HUES48 (cell line): ENCODE results near the gene MAP6.
A peak's percentile ranks its signal among the peaks of the same experiment; 100 is the strongest.

Experiments used
- H3K27ac ChIP-seq: one replicate; pipeline ENCODE4 v1.7.0; 2013; ENCODE audit warnings: low read depth, low read length, inconsistent platforms
- H3K27me3 ChIP-seq: 2 replicates; pipeline ENCODE4 v1.6.1; 2013; ENCODE audit warnings: mild to moderate bottlenecking, low read length; ENCODE audit not compliant: control insufficient read depth, insufficient read depth
- H3K36me3 ChIP-seq: 2 replicates; pipeline ENCODE4 v1.6.1; 2013; ENCODE audit warnings: low read length; ENCODE audit not compliant: control insufficient read depth, insufficient read depth
- H3K4me1 ChIP-seq: 2 replicates; pipeline ENCODE4 v1.6.1; 2013; ENCODE audit warnings: mild to moderate bottlenecking, low read length; ENCODE audit not compliant: control insufficient read depth, insufficient read depth
- H3K4me3 ChIP-seq: 2 replicates; pipeline ENCODE4 v1.5.1; 2013; ENCODE audit warnings: mild to moderate bottlenecking, low read depth, low read length
- H3K9ac ChIP-seq: 2 replicates; pipeline ENCODE4 v1.6.1; 2013; ENCODE audit warnings: mild to moderate bottlenecking, low read depth, low read length, moderate library complexity
- H3K9me3 ChIP-seq: 2 replicates; pipeline ENCODE4 v1.6.1; 2013; ENCODE audit warnings: low read length; ENCODE audit not compliant: control insufficient read depth, insufficient read depth

The MAP6 gene

GRCh38 chr11:75665990-75666389 is 2.8 kb downstream of the MAP6 start:
- peaks cover 69% of the 10 kb centered on the region for H3K27me3 ChIP-seq
- no peaks in the 10 kb centered on the region for H3K36me3 ChIP-seq
- H3K9me3 ChIP-seq = no peaks in the 10 kb centered on the region
- no peak overlapping the region for H3K9ac ChIP-seq
- no peak overlapping the region for H3K27ac ChIP-seq
- H3K4me1 ChIP-seq = peaks cover 42% of the 10 kb centered on the region
- no peak overlapping the region for H3K4me3 ChIP-seq

- Histone ChIP-seq H3K27ac (no peak overlapping the region), H3K4me1 (peaks cover 46% of the 10 kb centered on the region), H3K4me3 (no peak overlapping the region), H3K9ac (no peak overlapping the region), H3K36me3 (no peaks in the 10 kb centered on the region), H3K27me3 (peaks cover 60% of the 10 kb centered on the region), H3K9me3 (no peaks in the 10 kb centered on the region)
These were observed 3.7 kb downstream of the MAP6 start for GRCh38 chr11:75665126-75665525.

DNA sequence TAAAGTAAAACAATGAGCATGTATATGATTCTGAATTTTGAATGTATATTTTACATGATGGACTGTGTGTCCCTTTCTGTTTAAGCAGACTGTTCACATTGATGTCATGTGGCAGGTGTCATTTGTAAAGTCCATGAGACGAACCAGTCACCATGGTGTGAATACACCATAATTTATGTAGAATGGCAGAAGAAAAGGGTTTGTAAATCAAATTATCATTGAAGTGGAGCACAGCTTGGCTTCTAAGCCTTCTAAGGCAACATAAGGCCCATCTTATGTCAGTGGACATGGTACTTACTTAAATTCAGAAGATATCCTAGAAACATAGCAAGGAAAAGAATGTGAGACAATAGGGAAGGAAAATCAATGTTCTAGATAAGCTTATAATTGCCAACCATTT is 4.4 kb downstream of the MAP6 start:
- Histone ChIP-seq H3K27me3 (peaks cover 53% of the 10 kb centered on the region), H3K36me3 (no peaks in the 10 kb centered on the region), H3K4me3 (0 out of 2 replicates have a peak overlapping the region, but pooled peaks have one; percentile 9), H3K9me3 (no peaks in the 10 kb centered on the region), H3K4me1 (peaks cover 46% of the 10 kb centered on the region), H3K27ac (peak overlapping the region; percentile 73), H3K9ac (no peak overlapping the region)

- Histone ChIP-seq H3K36me3 (no peaks in the 10 kb centered on the region), H3K9ac (no peak overlapping the region), H3K27me3 (peaks cover 47% of the 10 kb centered on the region), H3K27ac (peak overlapping the region; percentile 73), H3K9me3 (no peaks in the 10 kb centered on the region), H3K4me3 (peak overlapping the region; percentile 24; the same call in 1 of the 2 replicates), H3K4me1 (peaks cover 43% of the 10 kb centered on the region)
These were observed 5.0 kb downstream of the MAP6 start for GRCh38 chr11:75663808-75664207.

GRCh38 chr11:75659836-75660235 is 9.0 kb downstream of the MAP6 start:
- Histone ChIP-seq H3K9me3 (no peaks in the 10 kb centered on the region), H3K9ac (no peak overlapping the region)

DNA sequence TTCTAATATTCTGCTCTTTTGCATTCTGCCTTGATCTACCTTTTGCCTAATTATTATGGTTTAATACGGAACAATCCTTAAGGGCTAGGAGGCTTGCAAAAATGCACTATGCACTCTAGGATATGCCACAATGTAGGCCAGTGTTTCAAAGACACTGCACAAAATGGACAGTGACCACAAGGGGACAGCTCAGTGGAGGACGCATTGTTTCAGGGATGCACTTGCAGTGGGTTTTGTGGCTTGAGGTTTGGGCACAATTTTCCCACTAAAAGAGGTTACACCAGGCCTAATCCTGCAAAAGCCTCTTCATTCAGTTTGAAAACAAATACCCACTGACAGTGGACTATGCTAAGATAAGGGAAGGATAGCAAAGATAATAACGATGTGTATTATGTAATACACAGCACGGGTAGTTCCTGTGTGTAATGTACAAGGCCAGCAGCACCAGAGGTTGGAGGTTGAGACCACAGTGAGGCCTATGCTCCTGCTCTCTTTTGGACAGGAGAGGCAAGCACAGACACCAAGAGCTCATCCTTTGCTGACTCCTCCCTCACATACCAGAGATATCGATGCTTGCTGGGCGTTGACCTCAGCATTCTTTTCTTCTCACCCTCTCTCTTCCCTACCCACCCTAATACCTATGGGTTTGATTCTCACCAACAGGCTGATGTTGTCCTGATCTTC is 12.7 kb downstream of the MAP6 start:
- Histone ChIP-seq H3K27ac (no peak overlapping the region), H3K9ac (no peak overlapping the region), H3K4me1 (0 out of 2 replicates have a peak, but pooled peaks cover 11% of the 10 kb centered on the region), H3K9me3 (no peaks in the 10 kb centered on the region), H3K4me3 (no peak overlapping the region), H3K27me3 (no peaks in the 10 kb centered on the region), H3K36me3 (no peaks in the 10 kb centered on the region)

More at GRCh38 chr11:75659836-75660235, 9.0 kb downstream of the MAP6 start:
- Histone ChIP-seq H3K4me3 (no peak overlapping the region), H3K27me3 (peaks cover 8% of the 10 kb centered on the region), H3K36me3 (no peaks in the 10 kb centered on the region), H3K4me1 (peaks cover 37% of the 10 kb centered on the region), H3K27ac (no peak overlapping the region)

DNA sequence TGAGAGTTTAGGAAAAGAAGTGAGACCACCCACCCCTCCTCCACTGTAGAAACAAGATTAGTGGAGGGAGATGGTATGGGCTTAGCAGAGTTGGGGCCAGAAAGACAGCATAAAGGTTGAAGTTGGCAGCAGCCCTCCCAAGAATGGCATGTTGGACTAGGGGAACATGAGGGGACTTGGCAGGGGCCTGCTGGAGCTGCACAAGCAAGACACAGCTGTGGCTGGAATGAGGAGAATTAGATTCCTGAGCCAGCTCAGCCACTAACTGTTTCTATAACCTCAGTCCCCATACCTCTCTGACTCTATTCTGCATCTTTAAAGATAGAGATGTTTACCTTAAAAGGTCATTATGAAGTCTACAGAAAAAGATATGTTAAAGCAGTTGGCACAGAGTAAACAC is 13.2 kb downstream of the MAP6 start:
- no peaks in the 10 kb centered on the region for H3K27me3 ChIP-seq
- no peak overlapping the region for H3K27ac ChIP-seq
- H3K9ac ChIP-seq = no peak overlapping the region
- no peak overlapping the region for H3K4me3 ChIP-seq
- no peaks in the 10 kb centered on the region for H3K9me3 ChIP-seq
- H3K36me3 ChIP-seq = no peaks in the 10 kb centered on the region
- 0 out of 2 replicates have a peak, but pooled peaks cover 11% of the 10 kb centered on the region for H3K4me1 ChIP-seq

DNA sequence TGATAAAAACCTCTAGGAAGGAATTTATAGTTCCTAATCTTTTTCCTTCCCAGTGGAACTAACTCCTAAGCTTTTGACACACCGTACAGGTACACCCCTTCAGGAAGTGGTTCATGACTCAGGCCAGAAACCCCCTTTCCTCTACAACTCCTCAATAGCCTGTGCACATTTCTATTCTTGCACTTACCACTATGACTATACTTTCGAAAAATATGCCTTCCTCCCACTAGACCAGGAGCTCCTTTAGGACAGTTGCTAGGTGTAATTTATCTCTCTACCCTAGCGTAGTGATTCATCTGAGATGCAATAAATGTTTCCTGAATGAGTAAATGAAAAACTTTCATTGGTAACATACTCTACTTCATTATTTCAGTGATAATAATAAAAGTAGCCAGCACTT is 14.5 kb downstream of the MAP6 start:
- H3K27me3 ChIP-seq = no peaks in the 10 kb centered on the region
- H3K4me1 ChIP-seq = 0 out of 2 replicates have a peak, but pooled peaks cover 7% of the 10 kb centered on the region
- no peak overlapping the region for H3K9ac ChIP-seq
- no peak overlapping the region for H3K27ac ChIP-seq
- H3K4me3 ChIP-seq = no peak overlapping the region
- no peaks in the 10 kb centered on the region for H3K36me3 ChIP-seq
- H3K9me3 ChIP-seq = no peaks in the 10 kb centered on the region

GRCh38 chr11:75653532-75653931 is 15.3 kb downstream of the MAP6 start:
- H3K27ac ChIP-seq = no peak overlapping the region

DNA sequence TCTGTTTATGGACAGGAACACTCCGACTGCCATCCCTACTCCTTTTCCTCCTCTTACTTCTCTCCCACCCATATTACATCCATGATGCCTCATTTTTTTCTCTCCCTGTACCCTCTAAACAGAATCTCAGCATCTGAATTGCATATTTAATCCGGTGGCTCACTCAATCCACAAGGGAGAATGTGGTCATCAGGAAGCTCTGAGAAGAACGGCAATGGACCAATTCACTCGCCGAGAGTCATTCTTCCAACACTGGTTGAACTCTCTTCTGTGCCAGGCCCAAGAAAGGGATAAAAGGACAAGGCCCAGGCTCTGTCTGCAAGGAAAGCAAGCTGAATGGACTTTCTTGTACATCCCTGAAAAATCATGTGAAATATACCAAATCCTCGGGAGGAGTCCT is 15.9 kb downstream of the MAP6 start:
- no peak overlapping the region for H3K27ac ChIP-seq
- no peaks in the 10 kb centered on the region for H3K36me3 ChIP-seq
- H3K9ac ChIP-seq = no peak overlapping the region
- no peaks in the 10 kb centered on the region for H3K27me3 ChIP-seq
- H3K4me3 ChIP-seq = no peak overlapping the region
- H3K4me1 ChIP-seq = 0 out of 2 replicates have a peak, but pooled peaks cover 7% of the 10 kb centered on the region
- H3K9me3 ChIP-seq = no peaks in the 10 kb centered on the region

More at GRCh38 chr11:75653532-75653931, 15.3 kb downstream of the MAP6 start:
- Histone ChIP-seq H3K9ac (no peak overlapping the region), H3K4me3 (no peak overlapping the region), H3K36me3 (no peaks in the 10 kb centered on the region), H3K4me1 (0 out of 2 replicates have a peak, but pooled peaks cover 7% of the 10 kb centered on the region), H3K9me3 (no peaks in the 10 kb centered on the region), H3K27me3 (no peaks in the 10 kb centered on the region)

DNA sequence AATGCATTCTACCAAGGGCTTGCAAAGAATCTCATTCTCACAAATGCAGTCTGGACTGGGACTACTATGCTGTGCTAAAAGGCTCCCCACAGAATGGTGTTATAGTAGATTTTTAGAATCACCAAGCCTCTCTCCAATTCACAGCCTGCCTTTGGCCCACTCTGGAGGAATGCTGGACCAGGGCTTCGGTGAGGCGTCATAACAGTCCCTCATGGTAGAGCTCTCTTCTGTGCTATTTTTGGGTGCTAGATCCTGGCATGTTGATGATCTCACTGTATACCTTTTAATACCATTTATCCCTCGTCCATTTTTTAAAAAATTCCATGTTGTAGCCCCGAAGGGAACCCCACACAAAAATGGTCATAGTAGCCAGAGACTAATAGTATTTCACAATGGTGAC is 17.6 kb downstream of the MAP6 start:
- no peak overlapping the region for H3K27ac ChIP-seq
- no peaks in the 10 kb centered on the region for H3K27me3 ChIP-seq
- no peak overlapping the region for H3K4me3 ChIP-seq
- H3K9me3 ChIP-seq = no peaks in the 10 kb centered on the region
- H3K4me1 ChIP-seq = 0 out of 2 replicates have a peak, but pooled peaks cover 2% of the 10 kb centered on the region
- no peak overlapping the region for H3K9ac ChIP-seq
- no peaks in the 10 kb centered on the region for H3K36me3 ChIP-seq
